Lower leg skin (tissue), 3 donors: ENCODE measurements around the gene JUP.

Experiments
- CTCF ChIP-seq, 3 donors: fragments of 450-650 bp; IDR thresholded peaks; one replicate each; pipeline ENCODE4 v1.5.1; 2016; ENCODE audit warnings: antibody characterized with exemption in 3 of 3, mild to moderate bottlenecking in 3 of 3, moderate library complexity in 2 of 3
- POLR2A ChIP-seq, 2 donors: fragments of 450-650 bp; IDR thresholded peaks; one replicate each; pipeline ENCODE4 v1.6.1; 2016 to 2017; ENCODE audit warnings: antibody characterized with exemption in 2 of 2, mild to moderate bottlenecking in 1 of 2, moderate library complexity in 1 of 2

- TF ChIP-seq CTCF (IDR thresholded peaks at IDR 0.05) (no peak), POLR2A (IDR thresholded peaks at IDR 0.05) (no peak)
These were observed 5.0 kb downstream of the JUP start for GRCh38 chr17:41781404-41782110.
